Measurements from ENCODE around the gene DAPK1.

DAPK1 gene

GRCh38 chr9:87527211-87527916 is 29.7 kb downstream of the DAPK1 start:
- Histone ChIP-seq H3K36me3 (ENCODE audit: control insufficient read depth, insufficient read depth, low read length) (no peaks in the 10 kb centered on the region), H3K4me3 (ENCODE audit: low read length) (no peak overlapping the region), H3K9ac (ENCODE audit: low read length) (no peak overlapping the region), H3K27ac (ENCODE audit: low read depth, low read length) (peak overlapping the region; percentile 38), H3K4me1 (ENCODE audit: control insufficient read depth, insufficient read depth, low read length) (peaks cover 24% of the 10 kb centered on the region), H3K27me3 (ENCODE audit: control insufficient read depth, insufficient read depth, low read length) (no peaks in the 10 kb centered on the region)

- H3K27me3 ChIP-seq (ENCODE audit: control insufficient read depth, insufficient read depth, low read length): no peaks in the 10 kb centered on the region
- H3K9ac ChIP-seq (ENCODE audit: low read length): no peak overlapping the region
- H3K27ac ChIP-seq (ENCODE audit: low read depth, low read length): no peak overlapping the region
- H3K4me3 ChIP-seq (ENCODE audit: low read length): no peak overlapping the region
- H3K4me1 ChIP-seq (ENCODE audit: control insufficient read depth, insufficient read depth, low read length): peaks cover 18% of the 10 kb centered on the region
- no peaks in the 10 kb centered on the region for H3K36me3 ChIP-seq (ENCODE audit: control insufficient read depth, insufficient read depth, low read length)
Measured at GRCh38 chr9:87528969-87529368, 31.3 kb downstream of the DAPK1 start.

GRCh38 chr9:87529671-87530070 is 32.0 kb downstream of the DAPK1 start:
- no peak overlapping the region for H3K9ac ChIP-seq (ENCODE audit: low read length)
- H3K27me3 ChIP-seq (ENCODE audit: control insufficient read depth, insufficient read depth, low read length): no peaks in the 10 kb centered on the region
- no peaks in the 10 kb centered on the region for H3K36me3 ChIP-seq (ENCODE audit: control insufficient read depth, insufficient read depth, low read length)
- H3K4me3 ChIP-seq (ENCODE audit: low read length): no peak overlapping the region
- no peak overlapping the region for H3K27ac ChIP-seq (ENCODE audit: low read depth, low read length)
- H3K4me1 ChIP-seq (ENCODE audit: control insufficient read depth, insufficient read depth, low read length): peaks cover 18% of the 10 kb centered on the region

GRCh38 chr9:87530716-87531115 is 33.0 kb downstream of the DAPK1 start:
- no peaks in the 10 kb centered on the region for H3K27me3 ChIP-seq (ENCODE audit: control insufficient read depth, insufficient read depth, low read length)
- no peak overlapping the region for H3K4me3 ChIP-seq (ENCODE audit: low read length)
- H3K4me1 ChIP-seq (ENCODE audit: control insufficient read depth, insufficient read depth, low read length): peaks cover 18% of the 10 kb centered on the region
- H3K9ac ChIP-seq (ENCODE audit: low read length): no peak overlapping the region
- peak overlapping the region; percentile 33 for H3K27ac ChIP-seq (ENCODE audit: low read depth, low read length)
- H3K36me3 ChIP-seq (ENCODE audit: control insufficient read depth, insufficient read depth, low read length): no peaks in the 10 kb centered on the region

- no peak overlapping the region for H3K9ac ChIP-seq (ENCODE audit: low read length)
- no peaks in the 10 kb centered on the region for H3K36me3 ChIP-seq (ENCODE audit: control insufficient read depth, insufficient read depth, low read length)
- no peak overlapping the region for H3K4me3 ChIP-seq (ENCODE audit: low read length)
- peak overlapping the region; percentile 73 for H3K27ac ChIP-seq (ENCODE audit: low read depth, low read length)
- H3K4me1 ChIP-seq (ENCODE audit: control insufficient read depth, insufficient read depth, low read length): peaks cover 15% of the 10 kb centered on the region
- H3K27me3 ChIP-seq (ENCODE audit: control insufficient read depth, insufficient read depth, low read length): no peaks in the 10 kb centered on the region
Measured at GRCh38 chr9:87531370-87532295, 34.0 kb downstream of the DAPK1 start.

GRCh38 chr9:87533271-87533670 is 35.6 kb downstream of the DAPK1 start:
- no peaks in the 10 kb centered on the region for H3K27me3 ChIP-seq (ENCODE audit: control insufficient read depth, insufficient read depth, low read length)
- H3K4me1 ChIP-seq (ENCODE audit: control insufficient read depth, insufficient read depth, low read length): peaks cover 25% of the 10 kb centered on the region
- no peak overlapping the region for H3K9ac ChIP-seq (ENCODE audit: low read length)
- no peak overlapping the region for H3K27ac ChIP-seq (ENCODE audit: low read depth, low read length)
- H3K36me3 ChIP-seq (ENCODE audit: control insufficient read depth, insufficient read depth, low read length): no peaks in the 10 kb centered on the region
- H3K4me3 ChIP-seq (ENCODE audit: low read length): no peak overlapping the region

- H3K27me3 ChIP-seq (ENCODE audit: control insufficient read depth, insufficient read depth, low read length): no peaks in the 10 kb centered on the region
- H3K9ac ChIP-seq (ENCODE audit: low read length): no peak overlapping the region
- no peak overlapping the region for H3K27ac ChIP-seq (ENCODE audit: low read depth, low read length)
- H3K4me1 ChIP-seq (ENCODE audit: control insufficient read depth, insufficient read depth, low read length): peaks cover 25% of the 10 kb centered on the region
- no peaks in the 10 kb centered on the region for H3K36me3 ChIP-seq (ENCODE audit: control insufficient read depth, insufficient read depth, low read length)
- no peak overlapping the region for H3K4me3 ChIP-seq (ENCODE audit: low read length)
Measured at GRCh38 chr9:87534036-87534435, 36.4 kb downstream of the DAPK1 start.

- H3K36me3 ChIP-seq (ENCODE audit: control insufficient read depth, insufficient read depth, low read length): no peaks in the 10 kb centered on the region
- H3K27me3 ChIP-seq (ENCODE audit: control insufficient read depth, insufficient read depth, low read length): no peaks in the 10 kb centered on the region
- H3K4me1 ChIP-seq (ENCODE audit: control insufficient read depth, insufficient read depth, low read length): peaks cover 25% of the 10 kb centered on the region
- no peak overlapping the region for H3K9ac ChIP-seq (ENCODE audit: low read length)
- no peak overlapping the region for H3K27ac ChIP-seq (ENCODE audit: low read depth, low read length)
- no peak overlapping the region for H3K4me3 ChIP-seq (ENCODE audit: low read length)
Measured at GRCh38 chr9:87534957-87535356, 37.3 kb downstream of the DAPK1 start.

- Histone ChIP-seq H3K27me3 (ENCODE audit: control insufficient read depth, insufficient read depth, low read length) (no peaks in the 10 kb centered on the region), H3K9ac (ENCODE audit: low read length) (no peak overlapping the region), H3K27ac (ENCODE audit: low read depth, low read length) (no peak overlapping the region), H3K36me3 (ENCODE audit: control insufficient read depth, insufficient read depth, low read length) (no peaks in the 10 kb centered on the region), H3K4me1 (ENCODE audit: control insufficient read depth, insufficient read depth, low read length) (peaks cover 19% of the 10 kb centered on the region), H3K4me3 (ENCODE audit: low read length) (no peak overlapping the region)
Measured at GRCh38 chr9:87535817-87536539, 38.3 kb downstream of the DAPK1 start.

- Histone ChIP-seq H3K36me3 (ENCODE audit: control insufficient read depth, insufficient read depth, low read length) (no peaks in the 10 kb centered on the region), H3K27ac (ENCODE audit: low read depth, low read length) (no peak overlapping the region), H3K4me1 (ENCODE audit: control insufficient read depth, insufficient read depth, low read length) (peaks cover 10% of the 10 kb centered on the region), H3K27me3 (ENCODE audit: control insufficient read depth, insufficient read depth, low read length) (no peaks in the 10 kb centered on the region), H3K9ac (ENCODE audit: low read length) (no peak overlapping the region), H3K4me3 (ENCODE audit: low read length) (no peak overlapping the region)
Measured at GRCh38 chr9:87537625-87538024, 40.0 kb downstream of the DAPK1 start.

GRCh38 chr9:87540444-87541105 is 42.9 kb downstream of the DAPK1 start:
- Histone ChIP-seq H3K27ac (ENCODE audit: low read depth, low read length) (no peak overlapping the region), H3K9ac (ENCODE audit: low read length) (no peak overlapping the region), H3K36me3 (ENCODE audit: control insufficient read depth, insufficient read depth, low read length) (no peaks in the 10 kb centered on the region), H3K4me3 (ENCODE audit: low read length) (no peak overlapping the region), H3K27me3 (ENCODE audit: control insufficient read depth, insufficient read depth, low read length) (no peaks in the 10 kb centered on the region), H3K4me1 (ENCODE audit: control insufficient read depth, insufficient read depth, low read length) (peaks cover 10% of the 10 kb centered on the region)

GRCh38 chr9:87541663-87542062 is 44.0 kb downstream of the DAPK1 start:
- H3K4me3 ChIP-seq (ENCODE audit: low read length): no peak overlapping the region
- no peak overlapping the region for H3K9ac ChIP-seq (ENCODE audit: low read length)
- peaks cover 10% of the 10 kb centered on the region for H3K4me1 ChIP-seq (ENCODE audit: control insufficient read depth, insufficient read depth, low read length)
- no peaks in the 10 kb centered on the region for H3K36me3 ChIP-seq (ENCODE audit: control insufficient read depth, insufficient read depth, low read length)
- H3K27ac ChIP-seq (ENCODE audit: low read depth, low read length): no peak overlapping the region
- H3K27me3 ChIP-seq (ENCODE audit: control insufficient read depth, insufficient read depth, low read length): no peaks in the 10 kb centered on the region
